Calu3 (cell line): ENCODE results near the gene PTPRN2. TPM values are rescaled to one million over a fixed set of nuclear protein-coding genes. Genes with fewer than 3 reads are reported as not detected.

ENCODE experiments used
- BruUV-seq: library from RNA; stranded (reverse); fragments of 400-500 nt; replicated peaks from 2 replicates; lab custom pipeline; 2021; lab: Mats Ljungman, UMichigan
- CTCF ChIA-PET: fragments of 300-600 bp; sonication (Branson Sonifier 250); formaldehyde crosslinking; loops from one replicate; lab custom pipeline; 2022; ENCODE audit warnings: antibody characterized with exemption; lab: Charles Lee
- DNase-seq: peaks from one replicate; pipeline ENCODE4 v3.0.0; 2022
- H3K27ac Mint-ChIP-seq: one replicate; pipeline ENCODE4 v1.8.0; 2022; ENCODE audit warnings: mixed read lengths; ENCODE audit not compliant: unreplicated experiment
- H3K27me3 Mint-ChIP-seq: one replicate; pipeline ENCODE4 v1.8.0; 2022; ENCODE audit warnings: mixed read lengths; ENCODE audit not compliant: unreplicated experiment
- H3K36me3 Mint-ChIP-seq: one replicate; pipeline ENCODE4 v1.8.0; 2022; ENCODE audit warnings: mild to moderate bottlenecking, moderate library complexity, mixed read lengths; ENCODE audit not compliant: insufficient read depth, unreplicated experiment
- H3K4me1 Mint-ChIP-seq: one replicate; pipeline ENCODE4 v1.8.0; 2022; ENCODE audit warnings: mild to moderate bottlenecking, low read depth, mixed read lengths; ENCODE audit not compliant: unreplicated experiment
- H3K4me3 Mint-ChIP-seq: one replicate; pipeline ENCODE4 v1.8.0; 2022; ENCODE audit warnings: mild to moderate bottlenecking, low read depth, moderate library complexity, mixed read lengths; ENCODE audit not compliant: unreplicated experiment
- H3K9me3 Mint-ChIP-seq: one replicate; pipeline ENCODE4 v1.8.0; 2022; ENCODE audit warnings: low read depth, mixed read lengths; ENCODE audit not compliant: unreplicated experiment
- intact Hi-C: fragments of 100-400 bp; cut with micrococcal nuclease; formaldehyde crosslinking; loops from one replicate; pipeline ENCODE4 v1.10.0; 2022; ENCODE audit not compliant: unreplicated experiment
- total RNA-seq: library from RNA; stranded (reverse); gene quantifications from 2 replicates; pipeline ENCODE4 v1.2.3, GENCODE V29; 2022
- TF ChIP-seq, protein P1 (sequence below): fragments of 200-600 bp; IDR thresholded peaks from one replicate; pipeline ENCODE4 v1.8.0; 2022; ENCODE audit warnings: antibody characterized with exemption; ENCODE audit not compliant: unreplicated experiment

PTPRN2 gene
- total RNA-seq, 1 experiment from 2014 or later, result 2.0 TPM

DNA sequence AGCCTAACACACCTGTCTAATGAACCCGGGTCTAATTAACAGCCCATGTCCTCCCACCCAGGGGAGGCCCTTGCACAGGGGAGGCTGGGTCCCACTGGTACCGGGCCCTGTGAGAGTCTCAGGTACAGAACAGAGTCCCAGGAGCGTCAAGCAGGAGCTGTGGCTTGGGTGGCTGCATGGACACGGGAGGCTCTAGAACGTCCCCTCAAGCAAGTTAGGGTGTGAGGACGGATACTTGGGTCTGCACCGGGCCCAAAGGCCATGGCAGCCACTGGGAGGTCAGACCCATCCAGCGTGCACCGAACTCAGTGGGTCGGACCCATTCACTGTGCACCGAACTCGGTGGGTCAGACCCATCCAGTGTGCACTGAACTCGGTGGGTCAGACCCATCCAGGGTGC is 941.1 kb downstream of the PTPRN2 start:
- no peak for DNase-seq
- H3K4me3 Mint-ChIP-seq, result no peak overlapping the region
- no peaks in the 10 kb centered on the region for H3K4me1 Mint-ChIP-seq
- no TSS peak for BruUV-seq
- no peak overlapping the region for H3K27ac Mint-ChIP-seq
- CTCF ChIA-PET, result no interaction called here
- peaks cover 5% of the 10 kb centered on the region for H3K36me3 Mint-ChIP-seq
- TF ChIP-seq, protein P1, sequence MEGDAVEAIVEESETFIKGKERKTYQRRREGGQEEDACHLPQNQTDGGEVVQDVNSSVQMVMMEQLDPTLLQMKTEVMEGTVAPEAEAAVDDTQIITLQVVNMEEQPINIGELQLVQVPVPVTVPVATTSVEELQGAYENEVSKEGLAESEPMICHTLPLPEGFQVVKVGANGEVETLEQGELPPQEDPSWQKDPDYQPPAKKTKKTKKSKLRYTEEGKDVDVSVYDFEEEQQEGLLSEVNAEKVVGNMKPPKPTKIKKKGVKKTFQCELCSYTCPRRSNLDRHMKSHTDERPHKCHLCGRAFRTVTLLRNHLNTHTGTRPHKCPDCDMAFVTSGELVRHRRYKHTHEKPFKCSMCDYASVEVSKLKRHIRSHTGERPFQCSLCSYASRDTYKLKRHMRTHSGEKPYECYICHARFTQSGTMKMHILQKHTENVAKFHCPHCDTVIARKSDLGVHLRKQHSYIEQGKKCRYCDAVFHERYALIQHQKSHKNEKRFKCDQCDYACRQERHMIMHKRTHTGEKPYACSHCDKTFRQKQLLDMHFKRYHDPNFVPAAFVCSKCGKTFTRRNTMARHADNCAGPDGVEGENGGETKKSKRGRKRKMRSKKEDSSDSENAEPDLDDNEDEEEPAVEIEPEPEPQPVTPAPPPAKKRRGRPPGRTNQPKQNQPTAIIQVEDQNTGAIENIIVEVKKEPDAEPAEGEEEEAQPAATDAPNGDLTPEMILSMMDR, result no peak
- no peaks in the 10 kb centered on the region for H3K27me3 Mint-ChIP-seq
- intact Hi-C loops, result no loop called here
- peaks cover 3% of the 10 kb centered on the region for H3K9me3 Mint-ChIP-seq

DNA sequence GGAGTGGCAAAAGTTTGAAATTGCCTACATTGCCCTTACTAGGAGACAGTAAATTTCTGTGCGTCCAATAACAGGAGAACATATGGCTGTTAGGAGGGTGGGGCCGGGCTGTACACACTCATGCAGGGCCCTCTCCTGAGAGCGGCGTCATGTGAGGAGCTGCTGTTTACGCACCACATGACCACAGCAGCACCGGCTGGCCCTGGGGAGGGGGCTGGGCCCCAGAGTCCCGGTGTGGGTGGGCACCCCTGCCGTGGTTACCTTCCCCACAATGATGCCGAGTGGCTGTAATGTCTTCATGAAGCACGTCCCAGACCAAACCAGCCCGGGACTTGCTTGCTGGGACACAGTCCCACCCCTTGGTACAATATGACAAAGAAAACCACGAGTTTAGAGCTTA is 942.1 kb downstream of the PTPRN2 start:
- BruUV-seq, result no TSS peak
- TF ChIP-seq, protein P1, result no peak
- CTCF ChIA-PET, result no interaction called here
- Mint-ChIP-seq H3K9me3 (peaks cover 5% of the 10 kb centered on the region), H3K36me3 (peaks cover 5% of the 10 kb centered on the region), H3K4me3 (no peak overlapping the region), H3K27me3 (no peaks in the 10 kb centered on the region), H3K27ac (no peak overlapping the region), H3K4me1 (no peaks in the 10 kb centered on the region)
- no peak for DNase-seq
- intact Hi-C loops, result no loop called here

DNA sequence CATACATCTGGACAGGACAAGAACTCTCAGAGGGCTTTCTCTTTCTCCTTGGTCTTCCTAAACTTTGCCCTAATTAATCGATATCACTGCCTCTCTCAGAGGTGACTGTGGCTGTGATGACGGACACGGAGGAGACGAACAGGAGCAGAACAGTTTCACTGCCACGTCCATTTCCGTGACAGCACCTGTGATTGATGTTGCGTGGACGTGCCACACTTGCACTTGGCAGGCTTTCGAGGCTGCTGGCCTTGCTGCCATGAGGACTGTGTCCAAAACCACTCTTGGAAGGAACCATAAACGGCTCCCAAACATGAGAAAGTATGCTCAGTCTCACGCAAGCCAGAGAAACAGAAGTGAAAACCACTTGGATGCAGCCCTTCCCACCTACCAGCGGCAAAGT is 942.7 kb downstream of the PTPRN2 start:
- BruUV-seq, result no TSS peak
- peaks cover 1% of the 10 kb centered on the region for H3K36me3 Mint-ChIP-seq
- TF ChIP-seq, protein P1, result no peak
- H3K27ac Mint-ChIP-seq, result no peak overlapping the region
- CTCF ChIA-PET, result no interaction called here
- no peak overlapping the region for H3K4me3 Mint-ChIP-seq
- H3K4me1 Mint-ChIP-seq, result no peaks in the 10 kb centered on the region
- no peak for DNase-seq
- peaks cover 11% of the 10 kb centered on the region for H3K9me3 Mint-ChIP-seq
- intact Hi-C loops, result no loop called here
- no peaks in the 10 kb centered on the region for H3K27me3 Mint-ChIP-seq

DNA sequence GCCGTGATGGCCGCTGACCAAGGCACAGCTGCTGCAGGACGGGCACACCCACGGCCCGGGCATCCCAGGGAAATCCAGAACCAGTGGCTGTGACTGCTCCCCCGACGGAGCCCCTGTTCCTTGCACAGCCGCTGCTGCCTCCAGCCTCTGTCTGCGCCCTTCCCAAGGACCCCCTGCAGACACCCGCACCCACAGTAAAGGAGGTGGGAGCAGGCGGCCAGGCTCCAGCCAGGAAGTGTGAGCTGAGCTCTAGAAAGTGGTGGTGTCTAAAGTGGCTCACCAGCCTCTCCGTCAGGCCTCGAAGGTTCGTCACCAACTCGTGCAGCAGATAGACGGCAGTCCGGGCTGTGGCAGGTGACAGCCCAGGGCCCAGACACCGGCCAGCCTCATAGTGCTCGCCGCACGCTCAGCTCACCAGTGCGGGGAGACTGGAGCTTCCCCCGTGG is 944.1 kb downstream of the PTPRN2 start:
- CTCF ChIA-PET, result no interaction called here
- TF ChIP-seq, protein P1, result no peak
- intact Hi-C loops, result no loop called here
- DNase-seq, result no peak
- Mint-ChIP-seq H3K9me3 (peaks cover 15% of the 10 kb centered on the region), H3K27me3 (no peaks in the 10 kb centered on the region), H3K4me3 (no peak overlapping the region), H3K36me3 (no peaks in the 10 kb centered on the region), H3K4me1 (no peaks in the 10 kb centered on the region), H3K27ac (no peak overlapping the region)
- BruUV-seq, result no TSS peak
